Naive thymus-derived CD4-positive, alpha-beta T cell (primary cell): ENCODE measurements around the gene DRAP1. TPM values are rescaled to one million over a fixed set of nuclear protein-coding genes. Genes with fewer than 3 reads are reported as not detected.

Experiments used
- ATAC-seq: fragments of 150-1000 bp; cut with Tn5 transposase; 2 replicates; pipeline ENCODE4 v1.10.0; 2021; ENCODE audit warnings: mild to moderate bottlenecking, moderate library complexity
- CTCF ChIA-PET: fragments of 350-600 bp; sonication (Branson Sonifier 250); formaldehyde crosslinking; loops from one replicate; lab custom pipeline; 2021; ENCODE audit warnings: antibody characterized with exemption; lab: Charles Lee
- POLR2A ChIA-PET: fragments of 350-600 bp; sonication (Branson Sonifier 250); formaldehyde crosslinking; loops from one replicate; lab custom pipeline; 2021; ENCODE audit warnings: antibody characterized with exemption, inconsistent platforms; lab: Charles Lee
- DNase-seq, 9 donors: peaks; one replicate each; pipeline versions ENCODE4 v3.0.0 to v3.0.0-alpha.2; 2020 to 2022; ENCODE audit warnings: mixed read lengths in 1 of 9
- H3K27ac ChIP-seq: one replicate; pipeline ENCODE4 v1.7.0; 2013; ENCODE audit warnings: mild to moderate bottlenecking, low read depth, low read length, moderate library complexity
- H3K27me3 ChIP-seq, 2 donors: one replicate each; pipeline ENCODE4 v1.7.0; 2013; ENCODE audit warnings: low read length in 2 of 2, mild to moderate bottlenecking in 2 of 2, moderate library complexity in 2 of 2; ENCODE audit not compliant: control insufficient read depth in 2 of 2, insufficient read depth in 2 of 2
- H3K36me3 ChIP-seq, 3 experiments: 1 replicate in 2 of 3; 2 replicates in 1 of 3; pipeline ENCODE4 v1.7.0; 2013; ENCODE audit warnings: low read length in 3 of 3, mild to moderate bottlenecking in 3 of 3, moderate library complexity in 1 of 3; ENCODE audit not compliant: insufficient read depth in 3 of 3, control insufficient read depth in 2 of 3
- H3K4me1 ChIP-seq, 2 donors: one replicate each; pipeline ENCODE4 v1.7.0; 2013; ENCODE audit warnings: low read length in 2 of 2, mild to moderate bottlenecking in 2 of 2, moderate library complexity in 1 of 2; ENCODE audit not compliant: control insufficient read depth in 2 of 2, insufficient read depth in 2 of 2
- H3K4me3 ChIP-seq: 2 replicates; pipeline ENCODE4 v1.7.0; 2013; ENCODE audit warnings: mild to moderate bottlenecking, low read length
- H3K9me3 ChIP-seq, 3 experiments: 1 replicate in 2 of 3; 2 replicates in 1 of 3; pipeline ENCODE4 v1.7.0; 2013; ENCODE audit warnings: low read length in 3 of 3; ENCODE audit not compliant: control insufficient read depth in 2 of 3
- H3K27ac Mint-ChIP-seq, 9 donors: one replicate each; pipeline ENCODE4 v1.8.0; 2020 to 2022; ENCODE audit warnings: mixed read lengths in 9 of 9, mild to moderate bottlenecking in 8 of 9, moderate library complexity in 5 of 9, inconsistent platforms in 2 of 9
- H3K27me3 Mint-ChIP-seq, 5 donors: one replicate each; pipeline ENCODE4 v1.8.0; 2021 to 2022; ENCODE audit warnings: mixed read lengths in 5 of 5, mild to moderate bottlenecking in 1 of 5
- H3K36me3 Mint-ChIP-seq, 5 donors: one replicate each; pipeline ENCODE4 v1.8.0; 2020 to 2022; ENCODE audit warnings: mixed read lengths in 5 of 5, mild to moderate bottlenecking in 3 of 5, inconsistent platforms in 1 of 5
- H3K4me1 Mint-ChIP-seq, 7 donors: one replicate each; pipeline ENCODE4 v1.8.0; 2020 to 2022; ENCODE audit warnings: mixed read lengths in 7 of 7, mild to moderate bottlenecking in 3 of 7, inconsistent platforms in 1 of 7
- H3K4me3 Mint-ChIP-seq, 10 donors: one replicate each; pipeline ENCODE4 v1.8.0; 2020 to 2022; ENCODE audit warnings: mild to moderate bottlenecking in 10 of 10, mixed read lengths in 10 of 10, moderate library complexity in 6 of 10, inconsistent platforms in 2 of 10
- H3K9me3 Mint-ChIP-seq, 11 donors: one replicate each; pipeline ENCODE4 v1.8.0; 2020 to 2022; ENCODE audit warnings: mixed read lengths in 11 of 11, mild to moderate bottlenecking in 4 of 11, inconsistent platforms in 1 of 11, moderate library complexity in 1 of 11
- intact Hi-C, 2 donors: fragments of 100-400 bp; cut with micrococcal nuclease; formaldehyde crosslinking; loops; one replicate each; pipeline ENCODE4 v1.15.1; 2023
- polyA plus RNA-seq, 2 donors: library from polyadenylated mRNA; unstranded; fragments of 300-500 nt; fragmentation: Illumina TruSeq; gene quantifications; one replicate each; pipeline ENCODE4 v1.2.3, GENCODE V29; 2021
- total RNA-seq, 6 experiments: library from RNA in 5 of 6; stranded (reverse) in 5 of 6; gene quantifications; 1 replicate in 5 of 6; 2 replicates in 1 of 6; pipeline ENCODE4 v1.2.3 and lab custom pipeline; 2021 to 2026

The DRAP1 gene
- total and polyA plus RNA-seq, 7 experiments from 2014 or later, result 72.6 to 166 (median 82.7) TPM

DNA sequence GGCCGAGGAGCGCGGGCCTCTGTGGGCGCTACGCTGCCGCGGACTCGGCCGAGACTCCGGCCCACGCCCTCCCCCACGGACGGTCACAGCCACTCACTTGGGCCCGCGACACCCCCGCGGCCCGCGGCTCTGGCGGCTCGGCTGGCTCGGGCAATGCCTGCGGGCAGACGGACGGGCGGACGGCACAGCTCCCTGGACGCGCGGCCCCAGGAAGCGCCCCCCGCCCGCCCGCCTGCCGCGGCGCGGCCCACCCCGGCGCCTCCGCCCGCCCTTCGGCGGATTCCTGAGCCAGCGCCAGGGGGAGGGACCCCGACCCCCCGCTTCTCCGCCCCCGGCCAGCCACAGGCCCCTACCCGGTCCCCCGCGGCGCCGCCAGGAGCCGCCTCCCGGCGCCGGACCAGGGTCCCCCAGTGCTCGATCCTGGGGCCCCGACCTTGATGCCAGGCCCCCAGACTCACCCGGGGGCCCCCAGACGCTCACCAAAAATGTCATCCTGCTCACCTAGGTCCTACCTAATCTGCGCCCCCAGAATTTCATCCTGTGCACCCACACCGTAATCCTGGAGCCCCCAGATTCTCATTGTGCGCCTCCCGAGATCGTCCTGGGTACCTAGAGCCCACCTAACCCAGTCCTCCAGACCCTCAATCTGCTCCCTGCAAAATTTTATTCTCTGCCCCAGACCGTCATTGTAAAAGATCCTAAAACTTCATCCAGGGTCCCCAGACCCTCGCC lies 46.5 kb upstream of the DRAP1 start, which contains the start of gene EFEMP2:
Gene EFEMP2, minus strand, starts transcription at position 215 of the 732 bp plus-strand sequence. CDS start 446 bp downstream, outside the sequence.
- peaks cover 7 to 32% (median 18%) of the 10 kb centered on the region in 7 donors for H3K4me1 Mint-ChIP-seq
- Histone ChIP-seq H3K36me3 (no peaks in the 10 kb centered on the region), H3K4me1 (peaks cover 10 to 19% of the 10 kb centered on the region in 2 donors), H3K4me3 (peak within 1 kb of the TSS; percentile 75), H3K27ac (peak within 1 kb of the TSS; percentile 88), H3K27me3 (no peaks in the 10 kb centered on the region), H3K9me3 (no peaks in the 10 kb centered on the region)
- ChIA-PET CTCF (interaction anchor here (1.5 to 4.7 kb wide), 3 partner anchors 12 to 13 kb away, joined by 10 to 30 read pairs (median 24); partner anchors contain the start of gene MUS81), POLR2A (interaction anchor here (1.0 to 4.8 kb wide), 6 partner anchors 12 to 33 kb away, joined by 3 to 109 read pairs (median 31); partner anchors contain the start of genes CCDC85B, CFL1, FIBP and FOSL1)
- peak within 1 kb of the TSS; percentile 84 to 97 (median 91) for H3K4me3 Mint-ChIP-seq
- H3K27me3 Mint-ChIP-seq, result peaks cover 0 to 3% (median 0%) of the 10 kb centered on the region in 5 donors
- peaks cover 0 to 5% (median 0%) of the 10 kb centered on the region in 5 donors for H3K36me3 Mint-ChIP-seq
- H3K9me3 Mint-ChIP-seq, result no peaks in the 10 kb centered on the region
- intact Hi-C loops, result loop anchor here (1.0 to 5.0 kb wide), 6 partner anchors 12 to 970 kb away; partner anchors contain the start of genes FIBP (in 2 of the 2), CFL1 (in 1 of the 2), MUS81 (in 1 of the 2) and RCE1 (in 1 of the 2)
- DNase-seq, result no peak
- peak within 1 kb of the TSS; percentile 71 to 92 (median 91) for H3K27ac Mint-ChIP-seq
- ATAC-seq, result no peak

DNA sequence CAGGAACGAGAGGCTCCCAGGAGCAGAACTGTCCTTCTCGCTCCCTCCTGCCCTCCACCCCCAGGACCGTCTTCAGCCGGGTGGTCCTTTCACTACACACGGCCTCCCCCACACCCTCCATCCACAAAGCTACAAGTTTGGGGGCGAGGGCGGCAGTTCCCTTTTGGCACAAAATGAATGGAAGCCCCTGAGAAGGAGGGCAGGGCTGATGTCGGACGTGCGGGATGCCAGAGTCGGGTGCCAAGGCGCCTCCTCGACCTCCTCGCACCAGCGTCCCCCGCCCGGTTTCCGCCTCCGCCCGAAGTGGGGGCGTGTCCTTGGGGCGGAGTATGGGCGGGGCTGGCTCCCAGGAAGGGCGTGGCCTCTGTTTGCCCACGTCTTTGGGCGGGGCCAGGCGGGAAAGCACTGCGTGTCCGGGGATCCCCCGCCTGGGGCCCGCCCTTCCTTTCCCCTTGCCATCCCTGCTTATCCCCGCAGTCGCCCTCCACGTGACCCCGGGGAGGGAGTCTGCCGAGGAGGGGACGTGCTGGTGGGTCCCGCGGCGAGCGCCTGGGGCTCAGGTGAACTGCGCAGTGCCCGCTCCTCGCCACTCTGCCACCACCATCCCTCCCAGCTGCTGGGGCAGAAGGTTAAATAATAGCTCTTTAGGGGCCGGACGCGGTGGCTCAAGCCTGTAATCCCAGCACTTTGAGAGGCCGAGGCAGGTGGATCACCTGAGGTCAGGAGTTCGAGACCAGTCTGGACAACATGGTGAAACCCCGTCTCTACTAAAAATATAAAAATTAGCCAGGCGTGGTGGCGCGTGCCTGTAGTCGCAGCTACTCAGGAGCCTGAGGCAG lies 45.7 kb upstream of the DRAP1 start:
- Mint-ChIP-seq H3K36me3 (peaks cover 0 to 5% (median 0%) of the 10 kb centered on the region in 5 donors), H3K27ac (peak overlapping the region; percentile 71 to 92 (median 91)), H3K27me3 (peaks cover 0 to 3% (median 0%) of the 10 kb centered on the region in 5 donors), H3K9me3 (no peaks in the 10 kb centered on the region), H3K4me1 (peaks cover 7 to 37% (median 18%) of the 10 kb centered on the region in 7 donors), H3K4me3 (peak overlapping the region; percentile 84 to 97 (median 91))
- CTCF ChIA-PET, result interaction anchor here (0.8 to 2.1 kb wide), 6 partner anchors 11 to 97 kb away, joined by 3 to 24 read pairs (median 8); partner anchors contain the start of genes CCDC85B, FIBP and MUS81
- H3K9me3 ChIP-seq, result no peaks in the 10 kb centered on the region
- peaks cover 10 to 22% of the 10 kb centered on the region in 2 donors for H3K4me1 ChIP-seq
- peak overlapping the region; percentile 88 for H3K27ac ChIP-seq
- H3K4me3 ChIP-seq, result peak overlapping the region; percentile 75
- H3K36me3 ChIP-seq, result no peaks in the 10 kb centered on the region
- no peaks in the 10 kb centered on the region for H3K27me3 ChIP-seq
- POLR2A ChIA-PET, result interaction anchor here (0.6 to 2.1 kb wide), 15 partner anchors 11 to 1847 kb away, joined by 3 to 63 read pairs (median 4); partner anchors contain the start of genes BANF1, C11orf68, CCDC85B and CFL1
- intact Hi-C loops, result loop anchor here (1.0 to 5.0 kb wide), 6 partner anchors 11 to 969 kb away; partner anchors contain the start of genes FIBP (in 2 of the 2), CFL1 (in 1 of the 2), MUS81 (in 1 of the 2) and RCE1 (in 1 of the 2)
- DNase-seq, result peak; percentile 93 to 100 (median 97)
- ATAC-seq, result peak; percentile 99

DNA sequence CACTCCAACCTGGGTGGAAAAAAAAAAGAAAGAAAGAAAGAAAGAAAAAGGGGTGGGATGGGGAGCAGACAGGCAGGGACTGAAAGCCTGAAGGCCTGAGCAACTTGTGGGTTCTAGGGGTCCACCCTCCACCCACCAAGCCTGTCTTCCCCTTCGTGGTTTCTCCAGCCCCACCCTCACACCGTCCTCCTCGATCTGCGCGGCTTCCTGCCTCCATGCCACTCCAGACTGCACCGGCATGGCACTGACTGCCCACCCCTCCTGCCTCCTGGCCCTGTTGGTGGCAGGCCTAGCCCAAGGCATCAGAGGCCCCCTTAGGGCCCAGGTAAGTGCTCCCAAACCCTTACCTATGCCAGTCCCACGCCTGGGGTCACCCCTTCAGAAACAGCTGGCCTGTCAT lies 39.6 kb upstream of the DRAP1 start, which contains the start of gene CTSW:
Gene CTSW, plus strand, starts transcription at position 221 of the 400 bp plus-strand sequence. Its CDS starts 18 bp downstream, at position 239.
- ChIA-PET POLR2A (interaction anchor here (0.7 to 5.4 kb wide), 4 partner anchors 10 to 79 kb away, joined by 3 to 73 read pairs (median 26); partner anchors contain the start of genes CCDC85B, CFL1, FIBP and MUS81), CTCF (interaction anchor here (1.0 to 2.5 kb wide), 4 partner anchors 8 to 100 kb away, joined by 3 to 12 read pairs (median 8); partner anchors contain the start of genes FIBP and MUS81)
- peaks cover 0 to 8% (median 3%) of the 10 kb centered on the region in 5 donors for H3K36me3 Mint-ChIP-seq
- H3K27me3 Mint-ChIP-seq, result no peaks in the 10 kb centered on the region
- peak in 1 of 9 donors; percentile 47 for DNase-seq
- peak; percentile 80 for ATAC-seq
- no peaks in the 10 kb centered on the region for H3K9me3 Mint-ChIP-seq
- intact Hi-C loops, result no loop called here
- H3K4me1 ChIP-seq, result peaks cover 27 to 29% of the 10 kb centered on the region in 2 donors
- H3K4me1 Mint-ChIP-seq, result peaks cover 9 to 45% (median 24%) of the 10 kb centered on the region in 7 donors
- H3K9me3 ChIP-seq, result no peaks in the 10 kb centered on the region
- peak within 1 kb of the TSS; percentile 69 for H3K27ac ChIP-seq
- no peaks in the 10 kb centered on the region for H3K27me3 ChIP-seq
- peak within 1 kb of the TSS; percentile 71 for H3K4me3 ChIP-seq
- peak within 1 kb of the TSS in 8 of 9 donors; percentile 80 to 92 (median 84) for H3K27ac Mint-ChIP-seq
- peak within 1 kb of the TSS in 8 of 10 donors; percentile 52 to 80 (median 68) for H3K4me3 Mint-ChIP-seq
- H3K36me3 ChIP-seq, result peaks cover 0 to 27% (median 0%) of the 10 kb centered on the region in 3 experiments

DNA sequence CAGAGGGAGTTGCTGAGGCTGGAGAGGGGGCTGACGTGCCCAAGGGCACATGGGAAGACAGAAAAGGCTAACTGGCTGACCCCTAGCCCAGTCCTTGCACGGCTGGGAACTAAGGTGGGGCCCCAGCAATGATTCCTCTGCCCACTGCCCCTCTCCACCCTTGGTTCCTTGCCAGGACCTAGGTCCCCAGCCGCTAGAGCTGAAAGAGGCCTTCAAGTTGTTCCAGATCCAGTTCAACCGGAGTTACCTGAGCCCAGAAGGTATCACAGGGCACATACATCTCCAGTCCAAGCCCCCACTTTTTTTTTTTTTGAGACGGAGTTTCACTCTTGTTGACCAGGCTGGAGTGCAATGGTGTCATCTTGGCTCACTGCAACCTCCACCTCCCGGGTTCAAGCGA lies 39.2 kb upstream of the DRAP1 start:
- Mint-ChIP-seq H3K27ac (peak overlapping the region in 6 of 9 donors; percentile 75 to 92 (median 84)), H3K4me3 (peak overlapping the region in 8 of 10 donors; percentile 52 to 80 (median 68)), H3K36me3 (peaks cover 0 to 8% (median 3%) of the 10 kb centered on the region in 5 donors), H3K27me3 (no peaks in the 10 kb centered on the region), H3K4me1 (peaks cover 12 to 49% (median 28%) of the 10 kb centered on the region in 7 donors), H3K9me3 (no peaks in the 10 kb centered on the region)
- Histone ChIP-seq H3K27me3 (no peaks in the 10 kb centered on the region), H3K27ac (peak overlapping the region; percentile 69), H3K4me1 (peaks cover 29 to 33% of the 10 kb centered on the region in 2 donors), H3K9me3 (no peaks in the 10 kb centered on the region), H3K4me3 (peak overlapping the region; percentile 71), H3K36me3 (peaks cover 0 to 27% (median 0%) of the 10 kb centered on the region in 3 experiments)
- no peak for DNase-seq
- intact Hi-C loops, result no loop called here
- POLR2A ChIA-PET, result interaction anchor here (0.7 to 5.4 kb wide), 3 partner anchors 10 to 78 kb away, joined by 3 to 73 read pairs (median 47); partner anchors contain the start of genes CCDC85B, CFL1, FIBP and MUS81
- CTCF ChIA-PET, result interaction anchor here (1.0 to 2.5 kb wide), 2 partner anchors 20 to 100 kb away, joined by 3 to 9 read pairs; partner anchors contain the start of gene MUS81
- ATAC-seq, result no peak

DNA sequence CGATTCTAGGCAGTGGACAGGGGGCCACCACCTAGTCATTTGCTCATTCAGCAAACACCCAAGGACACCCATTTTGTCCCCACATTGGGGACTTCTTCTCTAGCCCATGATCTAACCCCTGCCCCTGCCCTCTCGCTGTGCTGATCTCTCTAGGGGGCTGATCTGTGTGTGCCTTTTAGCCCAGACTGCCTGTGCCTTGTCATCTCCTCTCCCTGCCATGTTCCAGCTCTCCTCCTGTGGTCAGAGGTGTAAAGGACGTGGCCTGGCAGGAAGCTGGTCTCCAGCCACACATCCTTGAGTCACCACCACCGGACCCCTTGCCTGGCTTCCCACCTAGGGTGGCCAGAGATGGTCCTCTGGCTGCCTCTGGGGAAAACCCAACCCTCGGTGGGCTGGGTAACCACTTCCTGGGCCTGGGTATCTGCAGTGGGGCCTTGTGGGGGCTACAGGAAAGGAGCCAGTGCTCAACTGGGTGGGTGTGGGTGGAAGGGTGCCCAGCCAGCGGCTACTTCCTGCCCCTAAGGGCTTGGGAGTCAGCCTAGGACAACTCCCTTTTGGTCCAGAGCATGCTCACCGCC lies 38.3 kb upstream of the DRAP1 start:
- no peak for ATAC-seq
- POLR2A ChIA-PET, result interaction anchor here (0.6 to 5.4 kb wide), 6 partner anchors 9 to 374 kb away, joined by 3 to 73 read pairs (median 4); partner anchors contain the start of genes CCDC85B, CFL1, FIBP and MUS81
- peaks cover 31 to 34% of the 10 kb centered on the region in 2 donors for H3K4me1 ChIP-seq
- no peaks in the 10 kb centered on the region for H3K27me3 ChIP-seq
- H3K27ac ChIP-seq, result peak overlapping the region; percentile 39
- CTCF ChIA-PET, result interaction anchor here (1.0 to 2.5 kb wide), 3 partner anchors 10 to 21 kb away, joined by 3 to 9 read pairs (median 6); partner anchors contain the start of genes CCDC85B and MUS81
- no peak for DNase-seq
- no peaks in the 10 kb centered on the region for H3K9me3 ChIP-seq
- peaks cover 0 to 27% (median 0%) of the 10 kb centered on the region in 3 experiments for H3K36me3 ChIP-seq
- intact Hi-C loops, result no loop called here
- H3K4me3 ChIP-seq, result no peak overlapping the region
- peaks cover 0 to 9% (median 3%) of the 10 kb centered on the region in 5 donors for H3K36me3 Mint-ChIP-seq
- no peaks in the 10 kb centered on the region for H3K9me3 Mint-ChIP-seq
- H3K27me3 Mint-ChIP-seq, result no peaks in the 10 kb centered on the region
- H3K4me3 Mint-ChIP-seq, result peak overlapping the region in 6 of 10 donors; percentile 21 to 80 (median 58)
- H3K4me1 Mint-ChIP-seq, result peaks cover 12 to 56% (median 29%) of the 10 kb centered on the region in 7 donors
- peak overlapping the region in 6 of 9 donors; percentile 80 to 92 (median 84) for H3K27ac Mint-ChIP-seq
